PC-9 (cell line): ENCODE results near the gene PNMA1. TPM values are rescaled to one million over a fixed set of nuclear protein-coding genes. Genes with fewer than 3 reads are reported as not detected.

Experiments used
- BruUV-seq: library from RNA; stranded (reverse); fragments of 400-500 nt; replicated peaks from 2 replicates; lab custom pipeline; 2021; lab: Mats Ljungman, UMichigan
- CTCF ChIA-PET: fragments of 300-600 bp; sonication (Branson Sonifier 250); formaldehyde crosslinking; loops from one replicate; lab custom pipeline; 2022; ENCODE audit warnings: antibody characterized with exemption; lab: Charles Lee
- POLR2A ChIA-PET: fragments of 300-600 bp; sonication (Branson Sonifier 250); formaldehyde crosslinking; loops from one replicate; lab custom pipeline; 2022; ENCODE audit warnings: antibody characterized with exemption; ENCODE audit not compliant: unreplicated experiment; lab: Charles Lee
- DNase-seq, 2 experiments: peaks; one replicate each; pipeline versions ENCODE4 v3.0.0 to v3.0.0-alpha.2; 2015 to 2022; ENCODE audit warnings: mixed read lengths in 1 of 2
- H2AFZ ChIP-seq: fragments of 200-600 bp; sonication (generic); 2 replicates; pipeline ENCODE4 v1.8.1; 2017; ENCODE audit warnings: antibody characterized with exemption
- H3F3A ChIP-seq: fragments of 200-600 bp; sonication (generic); 2 replicates; pipeline ENCODE4 v1.8.1; 2017; ENCODE audit warnings: antibody characterized with exemption, mild to moderate bottlenecking, low read depth; ENCODE audit not compliant: insufficient read depth
- H3K27ac ChIP-seq: fragments of 200-600 bp; sonication (generic); 2 replicates; pipeline ENCODE4 v1.6.1; 2016; ENCODE audit warnings: mixed run types
- H3K27me3 ChIP-seq: fragments of 200-600 bp; sonication (generic); 2 replicates; pipeline ENCODE4 v1.6.1; 2016; ENCODE audit warnings: low read depth, mixed run types; ENCODE audit not compliant: insufficient read depth
- H3K36me3 ChIP-seq: fragments of 200-600 bp; sonication (generic); 2 replicates; pipeline ENCODE4 v1.6.1; 2016; ENCODE audit warnings: low read depth, mixed run types
- H3K4me1 ChIP-seq: fragments of 200-600 bp; sonication (generic); replicated peaks from 2 replicates; pipeline ENCODE4 v1.6.1; 2016; ENCODE audit warnings: mixed run types; ENCODE audit not compliant: insufficient read depth
- H3K4me2 ChIP-seq: fragments of 200-600 bp; sonication (generic); 2 replicates; pipeline ENCODE4 v1.6.1; 2017; ENCODE audit warnings: mixed run types
- H3K4me3 ChIP-seq: fragments of 200-600 bp; sonication (generic); 2 replicates; pipeline ENCODE4 v1.6.1; 2016; ENCODE audit warnings: mixed run types
- H3K79me2 ChIP-seq: fragments of 200-600 bp; sonication (generic); 2 replicates; pipeline ENCODE4 v1.6.1; 2017; ENCODE audit warnings: low read depth, mixed run types
- H3K9me2 ChIP-seq: fragments of 200-600 bp; sonication (generic); 2 replicates; pipeline ENCODE4 v1.8.1; 2017; ENCODE audit warnings: mild to moderate bottlenecking; ENCODE audit not compliant: insufficient read depth
- H3K9me3 ChIP-seq: fragments of 200-600 bp; sonication (generic); 2 replicates; pipeline ENCODE4 v1.8.1; 2016; ENCODE audit warnings: low read depth; ENCODE audit not compliant: insufficient read depth
- H4K20me1 ChIP-seq: fragments of 200-600 bp; sonication (generic); 2 replicates; pipeline ENCODE4 v1.8.1; 2017; ENCODE audit not compliant: insufficient read depth
- CTCF ChIP-seq: fragments of 200-600 bp; sonication (generic); conservative IDR thresholded peaks from 2 replicates; pipeline ENCODE4 v1.6.1; 2017; ENCODE audit warnings: mixed run types, antibody characterized with exemption, mild to moderate bottlenecking, moderate library complexity
- EZH2 ChIP-seq: fragments of 200-600 bp; sonication (generic); IDR thresholded peaks from 2 replicates; pipeline ENCODE4 v1.8.0; 2017; ENCODE audit warnings: antibody characterized with exemption, low read depth
- intact Hi-C: fragments of 100-400 bp; cut with micrococcal nuclease; formaldehyde crosslinking; loops from one replicate; pipeline ENCODE4 v1.10.0; 2022; ENCODE audit not compliant: unreplicated experiment
- total RNA-seq: library from RNA; stranded (reverse); gene quantifications from 2 replicates; pipeline ENCODE4 v1.2.3, GENCODE V29; 2021

PNMA1 gene
- total RNA-seq, 1 experiment from 2014 or later = 13.6 TPM

GRCh38 chr14:73719361-73719760 lies 5.2 kb upstream of the PNMA1 start:
- ChIA-PET POLR2A (no interaction called here), CTCF (interaction anchor here (0.6 kb wide), 1 partner anchor 596 kb away, joined by 4 read pairs; no protein-coding TSS in a partner anchor)
- no TSS peak for BruUV-seq
- Histone ChIP-seq H3K36me3 (peaks cover 31% of the 10 kb centered on the region), H3K27me3 (no peaks in the 10 kb centered on the region), H3K4me1 (peaks cover 24% of the 10 kb centered on the region), H3K9me3 (no peaks in the 10 kb centered on the region), H3K9me2 (no peaks in the 10 kb centered on the region), H3K79me2 (peaks cover 17% of the 10 kb centered on the region; the same call in 1 of the 2 replicates), H3K4me2 (no peak overlapping the region), H3F3A (peaks cover 69% of the 10 kb centered on the region), H4K20me1 (no peaks in the 10 kb centered on the region; the same call in none of the 2 replicates), H3K27ac (no peak overlapping the region), H3K4me3 (no peak overlapping the region), H2AFZ (no peak overlapping the region)
- no peak for DNase-seq
- intact Hi-C loops = loop anchor here (10.0 kb wide), 1 partner anchor 1205 kb away; no protein-coding TSS in a partner anchor
- TF ChIP-seq EZH2 = no peak

- H3K4me3 ChIP-seq = no peak overlapping the region
- intact Hi-C loops = loop anchor here (10.0 kb wide), 1 partner anchor 1204 kb away; no protein-coding TSS in a partner anchor
- ChIA-PET POLR2A (no interaction called here), CTCF (no interaction called here)
- peaks cover 31% of the 10 kb centered on the region for H3K36me3 ChIP-seq
- TF ChIP-seq CTCF (no peak), EZH2 (no peak)
- no TSS peak for BruUV-seq
- no peaks in the 10 kb centered on the region; the same call in none of the 2 replicates for H4K20me1 ChIP-seq
- no peak overlapping the region for H3K27ac ChIP-seq
- H3K4me1 ChIP-seq = peaks cover 20% of the 10 kb centered on the region
- H3K4me2 ChIP-seq = no peak overlapping the region
- no peak for DNase-seq
- no peaks in the 10 kb centered on the region for H3K9me2 ChIP-seq
- H2AFZ ChIP-seq = no peak overlapping the region
- H3K79me2 ChIP-seq = peaks cover 18% of the 10 kb centered on the region; the same call in 1 of the 2 replicates
- H3K27me3 ChIP-seq = no peaks in the 10 kb centered on the region
- H3F3A ChIP-seq = peaks cover 65% of the 10 kb centered on the region
- no peaks in the 10 kb centered on the region for H3K9me3 ChIP-seq
Observed at GRCh38 chr14:73718418-73719251, 4.5 kb upstream of the PNMA1 start.

- POLR2A ChIA-PET = no interaction called here
Observed at GRCh38 chr14:73717711-73718417, 3.7 kb upstream of the PNMA1 start.

More at GRCh38 chr14:73717711-73718417, 3.7 kb upstream of the PNMA1 start:
- H3K27ac ChIP-seq = no peak overlapping the region
- DNase-seq = no peak
- no peaks in the 10 kb centered on the region for H3K9me3 ChIP-seq
- H3K79me2 ChIP-seq = peaks cover 23% of the 10 kb centered on the region
- no peaks in the 10 kb centered on the region for H3K27me3 ChIP-seq
- CTCF ChIA-PET = no interaction called here
- H3K4me2 ChIP-seq = no peak overlapping the region
- intact Hi-C loops = loop anchor here (10.0 kb wide), 1 partner anchor 1203 kb away; no protein-coding TSS in a partner anchor
- no peaks in the 10 kb centered on the region; the same call in none of the 2 replicates for H4K20me1 ChIP-seq
- H3K4me3 ChIP-seq = no peak overlapping the region
- no peak overlapping the region for H2AFZ ChIP-seq
- H3K4me1 ChIP-seq = peaks cover 19% of the 10 kb centered on the region
- peaks cover 57% of the 10 kb centered on the region for H3F3A ChIP-seq
- peaks cover 31% of the 10 kb centered on the region for H3K36me3 ChIP-seq
- no TSS peak for BruUV-seq
- no peaks in the 10 kb centered on the region for H3K9me2 ChIP-seq
- TF ChIP-seq EZH2 (no peak), CTCF (no peak)
